Lung (tissue), 12 donors: Measurements from ENCODE around the gene DROSHA. TPM values are rescaled to one million over a fixed set of nuclear protein-coding genes. Genes with fewer than 3 reads are reported as not detected.

Experiments used
- ATAC-seq: fragments of 200-7000 bp; cut with Tn5 transposase; one replicate; pipeline ENCODE4 v1.9.1; 2020; ENCODE audit warnings: moderate number of reproducible peaks; ENCODE audit not compliant: insufficient read depth, low FRiP score
- DNase-seq, 3 donors: peaks; one replicate each; pipeline ENCODE4 v3.0.0-alpha.2; 2013 to 2017
- H3K27ac ChIP-seq, 2 donors: one replicate each; pipeline ENCODE4 v1.5.1; 2013; ENCODE audit warnings: mild to moderate bottlenecking in 2 of 2, moderate library complexity in 2 of 2, control low read depth in 1 of 2, inconsistent platforms in 1 of 2, low read depth in 1 of 2, low read length in 1 of 2
- H3K27me3 ChIP-seq, 3 donors: one replicate each; pipeline ENCODE4 v1.5.1; 2013; ENCODE audit warnings: low read length in 2 of 3; ENCODE audit not compliant: control insufficient read depth in 3 of 3, insufficient read depth in 3 of 3
- H3K36me3 ChIP-seq, 4 donors: one replicate each; pipeline ENCODE4 v1.5.1; 2013; ENCODE audit warnings: low read length in 4 of 4, mild to moderate bottlenecking in 1 of 4, moderate library complexity in 1 of 4; ENCODE audit not compliant: control insufficient read depth in 4 of 4, insufficient read depth in 4 of 4
- H3K4me1 ChIP-seq, 5 donors: one replicate each; pipeline ENCODE4 v1.5.1; 2013; ENCODE audit warnings: low read length in 5 of 5, mild to moderate bottlenecking in 2 of 5, moderate library complexity in 1 of 5; ENCODE audit not compliant: control insufficient read depth in 5 of 5, insufficient read depth in 5 of 5
- H3K4me3 ChIP-seq: one replicate; pipeline ENCODE4 v1.5.1; 2013; ENCODE audit warnings: mild to moderate bottlenecking, control low read depth, moderate library complexity
- H3K9ac ChIP-seq, 2 donors: one replicate each; pipeline ENCODE4 v1.5.1; 2013; ENCODE audit warnings: low read length in 2 of 2, control low read depth in 1 of 2; ENCODE audit not compliant: insufficient read depth in 1 of 2
- H3K9me3 ChIP-seq, 4 donors: one replicate each; pipeline ENCODE4 v1.5.1; 2013; ENCODE audit warnings: low read length in 3 of 4, mild to moderate bottlenecking in 1 of 4, moderate library complexity in 1 of 4; ENCODE audit not compliant: control insufficient read depth in 4 of 4, insufficient read depth in 3 of 4
- WGBS, 2 donors: extraction: QIAGEN DNeasy Blood & Tissue Kit; methylation state at CpG; one replicate each; pipeline ENCODE4 v1.1.7; 2013; 5-methylcytosine and 5-hydroxymethylcytosine counted together
- polyA plus RNA-seq, 2 donors: library from polyadenylated mRNA; stranded (reverse); fragments of 200-250 nt; gene quantifications; one replicate each; pipeline ENCODE4 v1.2.1, GENCODE V29; 2013
- total RNA-seq, 2 donors: library from RNA; depleted of rRNA in 1 of 2; stranded (reverse); fragments of >200 nt in 1 of 2; gene quantifications; one replicate each; pipeline ENCODE4 v1.2.1, GENCODE V29; 2014 to 2021
- TF ChIP-seq, protein P1 (sequence below): IDR thresholded peaks from 2 replicates; pipeline ENCODE4 v1.5.1; 2012; ENCODE audit warnings: mild to moderate bottlenecking; ENCODE audit errors: control extremely low read depth, extremely low read depth
- donor health status: control.
- donor health status: control.
- donor health status: Bipolar disorder and iron deficiency.
- donor health status: healthy.
- donor health status: DM: yes; HTN: yes; CAD: no.

DROSHA gene
- total and polyA plus RNA-seq, 4 donors: 16.2 to 92.0 (median 49.9) TPM

- WGBS, 2 donors: 74 to 81% methylated on average over 3 of the region's 3 CpGs
- ATAC-seq (no peak), DNase-seq (no peak)
- H3K4me3 ChIP-seq: no peak overlapping the region
- TF ChIP-seq, protein P1, sequence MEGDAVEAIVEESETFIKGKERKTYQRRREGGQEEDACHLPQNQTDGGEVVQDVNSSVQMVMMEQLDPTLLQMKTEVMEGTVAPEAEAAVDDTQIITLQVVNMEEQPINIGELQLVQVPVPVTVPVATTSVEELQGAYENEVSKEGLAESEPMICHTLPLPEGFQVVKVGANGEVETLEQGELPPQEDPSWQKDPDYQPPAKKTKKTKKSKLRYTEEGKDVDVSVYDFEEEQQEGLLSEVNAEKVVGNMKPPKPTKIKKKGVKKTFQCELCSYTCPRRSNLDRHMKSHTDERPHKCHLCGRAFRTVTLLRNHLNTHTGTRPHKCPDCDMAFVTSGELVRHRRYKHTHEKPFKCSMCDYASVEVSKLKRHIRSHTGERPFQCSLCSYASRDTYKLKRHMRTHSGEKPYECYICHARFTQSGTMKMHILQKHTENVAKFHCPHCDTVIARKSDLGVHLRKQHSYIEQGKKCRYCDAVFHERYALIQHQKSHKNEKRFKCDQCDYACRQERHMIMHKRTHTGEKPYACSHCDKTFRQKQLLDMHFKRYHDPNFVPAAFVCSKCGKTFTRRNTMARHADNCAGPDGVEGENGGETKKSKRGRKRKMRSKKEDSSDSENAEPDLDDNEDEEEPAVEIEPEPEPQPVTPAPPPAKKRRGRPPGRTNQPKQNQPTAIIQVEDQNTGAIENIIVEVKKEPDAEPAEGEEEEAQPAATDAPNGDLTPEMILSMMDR: no peak
- no peak overlapping the region for H3K9ac ChIP-seq
- H3K27me3 ChIP-seq: no peaks in the 10 kb centered on the region
- no peaks in the 10 kb centered on the region for H3K36me3 ChIP-seq
- H3K4me1 ChIP-seq: no peaks in the 10 kb centered on the region
- no peak overlapping the region for H3K27ac ChIP-seq
- H3K9me3 ChIP-seq: no peaks in the 10 kb centered on the region
Measured at GRCh38 chr5:31577438-31577837, 45.5 kb upstream of the DROSHA start.

- DNase-seq (no peak), ATAC-seq (no peak)
- 80 to 82% methylated on average over 4 of the region's 4 CpGs for WGBS, 2 donors
- Histone ChIP-seq H3K4me3 (no peak overlapping the region), H3K9ac (no peak overlapping the region), H3K27ac (no peak overlapping the region), H3K27me3 (no peaks in the 10 kb centered on the region), H3K36me3 (no peaks in the 10 kb centered on the region), H3K9me3 (no peaks in the 10 kb centered on the region), H3K4me1 (no peaks in the 10 kb centered on the region)
- TF ChIP-seq, protein P1: no peak
Measured at GRCh38 chr5:31574772-31575171, 42.9 kb upstream of the DROSHA start.

- Histone ChIP-seq H3K9me3 (no peaks in the 10 kb centered on the region), H3K27me3 (no peaks in the 10 kb centered on the region), H3K4me3 (no peak overlapping the region), H3K27ac (no peak overlapping the region), H3K4me1 (no peaks in the 10 kb centered on the region), H3K9ac (no peak overlapping the region), H3K36me3 (no peaks in the 10 kb centered on the region)
- DNase-seq (no peak), ATAC-seq (no peak)
- TF ChIP-seq, protein P1: no peak
- WGBS, 2 donors: 93 to 96% methylated on average over 10 of the region's 10 CpGs
Measured at GRCh38 chr5:31573494-31574142, 41.7 kb upstream of the DROSHA start.

- Histone ChIP-seq H3K4me1 (no peaks in the 10 kb centered on the region), H3K27me3 (no peaks in the 10 kb centered on the region), H3K9ac (no peak overlapping the region), H3K27ac (no peak overlapping the region), H3K9me3 (peaks cover 0 to 3% (median 0%) of the 10 kb centered on the region in 4 donors), H3K36me3 (no peaks in the 10 kb centered on the region), H3K4me3 (no peak overlapping the region)
- TF ChIP-seq, protein P1: no peak
- ATAC-seq: no peak
- DNase-seq: no peak
Measured at GRCh38 chr5:31569068-31569467, 37.2 kb upstream of the DROSHA start.
